Effector CD8-positive, alpha-beta T cell (primary cell): Measurements from ENCODE around the gene PLK3.
A peak's percentile ranks its signal among the peaks of the same experiment; 100 is the strongest.
"Not testable (repeated sequence)": the region's sequence is repeated elsewhere in the genome, so short reads cannot be mapped to it uniquely, and the experiment has no call there.

Source experiments
- DNase-seq: peaks from one replicate; lab custom pipeline; 2025; lab: John Stamatoyannopoulos, UW

Gene PLK3

DNA sequence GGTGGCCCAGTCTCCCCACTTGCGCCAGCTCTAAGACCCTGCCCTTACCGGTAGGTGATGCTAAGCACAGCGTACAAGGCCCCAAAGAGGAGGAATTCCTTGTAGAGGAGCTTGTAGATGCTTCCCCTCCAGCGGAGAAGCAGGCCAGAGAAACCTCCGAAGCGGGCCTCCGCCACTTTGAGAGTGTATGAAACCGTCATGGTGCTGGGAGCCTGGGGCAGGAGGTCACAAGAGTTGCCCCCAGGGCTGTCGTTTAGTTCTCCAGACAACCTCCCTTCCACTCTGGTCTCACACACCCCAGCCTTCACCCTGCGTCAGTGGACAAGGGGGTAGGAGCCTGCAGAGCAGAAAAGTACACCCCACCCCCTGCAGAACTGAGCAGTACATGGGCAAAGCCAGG, 12.7 kb upstream of the PLK3 start:
- DNase-seq = no peak

DNA sequence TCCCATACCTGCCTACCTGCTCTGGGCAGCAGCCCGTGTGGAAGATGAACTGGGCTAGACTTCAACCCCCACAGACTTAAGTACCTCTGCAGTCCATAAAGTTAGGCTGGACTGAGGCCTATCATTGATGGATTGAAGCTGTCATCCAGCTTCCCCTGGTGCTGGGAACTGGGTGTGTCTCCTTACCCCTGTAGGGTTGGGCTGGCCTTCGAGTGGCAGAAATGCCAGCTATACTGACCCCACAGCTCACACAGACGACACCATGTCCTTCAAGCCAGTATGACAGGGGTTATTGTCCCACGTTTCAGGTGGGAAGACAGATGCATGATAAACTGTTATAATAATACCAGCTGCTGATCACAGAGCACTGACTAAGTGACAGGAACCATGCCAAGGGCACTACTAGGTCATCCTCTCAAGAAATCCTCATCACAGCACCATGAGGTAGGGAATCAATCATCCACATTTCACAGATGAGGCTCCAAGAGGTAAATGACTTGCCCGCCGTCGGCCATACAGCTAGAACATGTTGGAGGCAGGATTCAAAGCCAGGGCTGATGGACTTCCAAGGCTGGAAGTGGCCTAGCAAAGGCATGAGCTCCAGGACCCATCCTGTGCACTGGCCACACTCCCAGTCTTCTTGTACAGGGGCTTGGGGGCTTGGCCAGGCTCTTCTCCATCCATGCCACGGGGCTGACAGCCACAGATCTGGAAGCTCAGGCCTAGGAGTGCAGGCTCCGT, 11.9 kb upstream of the PLK3 start, which contains the start of gene BEST4:
TSS of gene BEST4 (minus strand) at position 51 of the 741 bp plus-strand sequence. CDS start 465 bp downstream, outside the sequence.
- DNase-seq = no peak

DNA sequence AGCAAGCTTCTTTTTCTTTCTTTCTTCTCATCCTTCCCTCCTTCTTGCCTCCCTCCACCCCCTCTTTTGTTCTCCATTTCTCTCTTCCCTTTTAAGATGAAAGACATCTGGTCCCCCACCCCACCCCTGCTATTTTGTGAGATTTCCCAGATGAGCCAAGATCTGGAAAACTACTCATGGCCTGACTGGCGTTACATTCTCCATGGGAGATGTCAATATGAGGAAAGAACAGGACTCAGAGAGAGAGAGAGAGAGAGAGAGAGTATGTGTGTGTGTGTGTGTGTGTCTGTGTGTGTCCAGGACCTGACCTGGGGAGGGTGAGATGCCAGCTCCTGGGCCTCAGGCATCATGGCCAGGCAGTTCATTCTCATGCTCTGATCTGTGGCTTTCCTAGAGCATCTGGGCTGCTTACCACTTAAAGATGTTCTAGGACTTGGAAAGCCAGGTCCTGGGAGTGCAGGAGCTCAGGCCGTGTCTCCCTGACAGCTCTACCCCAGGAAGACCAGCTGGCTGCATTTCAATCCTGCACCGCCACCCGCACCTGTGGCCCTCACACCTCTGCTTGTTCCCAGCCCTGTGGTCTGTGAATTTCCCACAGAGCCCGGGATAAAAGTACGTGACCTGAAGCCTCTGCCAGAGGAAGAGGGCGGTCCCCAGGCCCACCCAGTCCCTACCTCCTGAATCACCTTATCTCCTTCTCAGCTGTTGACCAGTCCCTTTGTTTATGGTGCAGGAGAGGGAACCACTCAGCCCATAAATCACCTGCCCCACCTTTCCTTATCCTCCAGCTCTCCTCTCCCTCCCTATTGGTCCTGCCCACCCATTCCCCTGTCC, 9.0 kb upstream of the PLK3 start:
- DNase-seq = no peak

DNA sequence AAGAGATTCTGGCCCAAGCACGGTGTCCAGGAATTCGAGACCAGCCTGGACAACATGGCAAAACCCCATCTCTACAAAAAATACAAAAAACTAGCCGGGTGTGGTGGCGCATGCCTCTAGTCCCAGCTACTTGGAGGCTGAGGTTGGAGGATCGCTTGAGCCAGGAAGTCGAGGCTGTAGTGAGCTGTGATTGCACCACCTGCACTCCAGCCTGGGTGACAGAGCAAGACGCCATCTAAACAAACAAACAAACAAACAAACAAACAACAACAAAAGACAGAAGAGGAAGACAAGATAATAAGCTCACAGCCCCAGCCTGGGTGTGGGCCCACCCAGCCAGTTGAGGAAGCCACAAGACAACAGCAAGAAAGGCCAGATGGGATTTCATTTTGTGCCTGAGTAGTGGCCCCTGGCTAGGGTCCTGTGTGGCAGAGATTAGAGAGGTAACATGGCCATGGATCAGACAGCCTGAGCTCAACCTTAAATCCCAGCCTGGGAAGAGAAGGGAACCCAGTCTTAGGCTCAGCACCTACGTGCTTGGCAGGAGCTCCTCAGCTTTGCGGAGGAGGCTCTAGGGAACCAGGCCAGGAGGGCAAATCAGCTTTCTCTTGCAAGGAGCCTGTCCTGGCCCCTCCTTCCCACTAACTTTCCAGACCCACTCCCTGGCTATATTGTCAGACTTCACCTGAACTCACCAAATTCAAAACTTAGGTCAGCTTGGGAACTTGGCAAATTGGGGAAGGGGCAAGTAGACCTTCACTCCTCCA, 7.3 kb upstream of the PLK3 start:
- DNase-seq = no peak

DNA sequence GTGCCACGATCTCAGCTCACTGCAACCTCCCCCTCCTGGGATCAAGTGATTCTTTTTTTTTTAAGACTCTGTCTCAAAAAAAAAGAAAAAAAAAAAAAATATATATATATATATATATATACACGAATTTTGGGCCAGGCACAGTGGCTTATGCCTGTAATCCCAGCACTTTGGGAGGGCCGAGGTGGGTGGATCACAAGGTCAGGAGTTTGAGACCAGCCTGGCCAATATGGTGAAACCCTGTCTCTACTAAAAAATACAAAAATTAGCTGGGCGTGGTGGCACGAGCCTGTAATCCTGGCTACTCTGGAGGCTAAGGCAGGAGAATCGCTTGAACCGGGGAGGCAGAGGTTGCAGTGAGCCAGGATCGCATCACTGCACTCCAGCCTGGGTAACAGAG, 2.3 kb upstream of the PLK3 start:
- not testable (repeated sequence) for DNase-seq

DNA sequence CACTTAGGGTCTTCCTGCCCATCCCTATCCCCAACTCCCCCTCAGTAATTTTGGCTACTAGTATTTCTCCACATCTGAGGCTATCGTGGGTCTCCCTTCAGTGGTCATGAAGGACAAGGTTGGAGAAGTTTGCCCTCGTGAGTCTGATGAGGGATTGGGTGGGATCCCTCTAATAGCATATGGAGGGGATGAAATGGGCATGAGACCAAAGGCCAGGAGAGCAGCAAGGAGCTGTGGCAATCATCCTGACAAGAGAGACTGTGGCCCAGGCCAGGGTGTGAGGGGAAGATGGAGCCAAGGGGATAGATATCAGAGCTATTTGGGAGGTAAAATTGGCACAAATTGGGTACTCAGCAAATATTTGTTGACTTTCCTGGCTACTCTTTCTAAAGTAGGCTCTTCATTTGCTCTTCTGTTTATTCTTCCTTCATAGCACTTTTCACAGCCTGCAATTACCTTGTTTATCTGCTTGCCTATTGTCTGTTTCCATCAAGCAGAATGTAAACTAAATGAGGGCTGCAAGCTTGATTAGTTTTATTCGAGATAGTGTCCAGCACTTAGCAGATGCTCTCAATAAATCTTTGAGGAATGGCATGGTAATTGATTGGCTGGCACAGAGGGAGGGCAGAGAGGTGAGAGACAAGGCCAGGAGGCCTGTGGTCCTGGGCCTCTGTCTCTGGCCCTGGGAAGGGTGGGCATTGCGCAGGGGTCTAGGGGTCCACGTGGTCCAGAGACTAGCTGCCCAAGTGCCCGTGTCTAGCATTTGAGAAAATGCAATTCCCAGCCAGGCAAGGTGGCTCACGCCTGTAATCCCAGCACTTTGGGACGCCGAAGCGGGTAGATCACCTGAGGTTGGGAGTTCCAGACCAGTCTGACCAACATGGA, 1.5 kb upstream of the PLK3 start:
- DNase-seq = no peak

DNA sequence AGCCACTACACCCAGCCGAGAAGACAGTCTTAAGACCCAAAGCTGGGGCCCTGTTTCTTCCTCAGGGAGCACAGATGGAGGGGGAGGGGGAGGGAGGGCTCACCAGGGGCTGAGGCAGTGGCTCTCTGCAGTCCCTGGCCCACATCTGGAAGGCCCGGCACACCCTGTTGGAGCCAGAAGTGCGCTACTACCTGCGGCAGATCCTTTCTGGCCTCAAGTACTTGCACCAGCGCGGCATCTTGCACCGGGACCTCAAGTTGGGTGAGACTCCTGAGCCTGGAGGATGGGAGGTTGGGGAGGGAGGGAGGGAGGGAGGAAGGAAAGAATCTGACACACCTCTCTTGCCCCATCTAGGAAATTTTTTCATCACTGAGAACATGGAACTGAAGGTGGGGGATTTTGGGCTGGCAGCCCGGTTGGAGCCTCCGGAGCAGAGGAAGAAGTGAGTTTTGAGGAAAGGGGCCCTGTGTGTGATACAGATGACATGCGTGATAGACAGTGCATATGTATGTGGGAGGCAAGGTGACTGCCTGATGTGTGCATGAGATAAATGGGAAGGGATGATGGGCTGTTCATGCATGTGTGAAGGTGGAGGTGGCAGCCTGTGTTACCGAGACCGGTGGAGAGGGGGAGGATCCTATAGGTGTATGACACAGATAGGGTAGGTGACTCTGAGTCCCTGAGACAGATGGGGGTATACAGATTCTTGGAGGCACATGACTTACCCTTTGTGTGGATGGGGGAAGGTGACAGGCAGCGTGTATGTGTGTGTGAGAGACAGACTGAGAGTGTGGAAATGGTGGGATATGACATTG, 1.5 kb downstream of the PLK3 start:
- no peak for DNase-seq

DNA sequence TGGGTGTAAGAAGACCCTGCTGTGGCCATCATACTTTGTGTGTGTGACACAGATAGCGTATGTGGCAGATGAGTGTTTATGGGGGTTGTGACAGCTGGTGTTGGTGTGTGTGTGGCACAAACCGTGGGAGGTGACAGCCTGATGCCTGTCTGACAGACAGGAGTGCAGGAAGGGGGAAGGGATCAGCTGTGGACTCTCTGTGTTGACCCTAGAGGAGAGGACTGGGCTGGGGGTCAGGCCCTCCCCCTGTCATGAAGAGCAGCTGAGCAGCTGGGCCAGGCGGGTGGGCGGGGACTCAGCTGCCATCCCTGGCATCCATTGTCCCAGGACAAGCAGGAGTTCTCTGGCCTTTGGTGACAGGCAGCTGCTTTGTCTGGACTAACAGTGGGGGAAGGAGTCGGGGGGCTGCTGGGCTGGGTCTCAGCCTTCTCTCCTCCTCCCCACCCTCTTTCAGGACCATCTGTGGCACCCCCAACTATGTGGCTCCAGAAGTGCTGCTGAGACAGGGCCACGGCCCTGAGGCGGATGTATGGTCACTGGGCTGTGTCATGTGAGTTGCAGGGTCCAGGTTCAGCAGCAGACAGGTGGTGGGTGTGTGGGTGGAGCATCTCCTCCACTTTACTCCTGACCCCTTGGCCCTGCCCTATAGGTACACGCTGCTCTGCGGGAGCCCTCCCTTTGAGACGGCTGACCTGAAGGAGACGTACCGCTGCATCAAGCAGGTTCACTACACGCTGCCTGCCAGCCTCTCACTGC, 2.3 kb downstream of the PLK3 start:
- DNase-seq = no peak

DNA sequence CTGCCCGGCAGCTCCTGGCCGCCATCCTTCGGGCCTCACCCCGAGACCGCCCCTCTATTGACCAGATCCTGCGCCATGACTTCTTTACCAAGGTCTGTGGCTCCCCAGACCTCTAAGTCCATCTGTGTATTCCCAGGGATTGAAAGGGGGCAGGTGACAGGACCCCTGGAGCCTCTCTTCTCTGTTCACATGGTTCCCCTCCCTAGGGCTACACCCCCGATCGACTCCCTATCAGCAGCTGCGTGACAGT, 2.8 kb downstream of the PLK3 start:
- no peak for DNase-seq

DNA sequence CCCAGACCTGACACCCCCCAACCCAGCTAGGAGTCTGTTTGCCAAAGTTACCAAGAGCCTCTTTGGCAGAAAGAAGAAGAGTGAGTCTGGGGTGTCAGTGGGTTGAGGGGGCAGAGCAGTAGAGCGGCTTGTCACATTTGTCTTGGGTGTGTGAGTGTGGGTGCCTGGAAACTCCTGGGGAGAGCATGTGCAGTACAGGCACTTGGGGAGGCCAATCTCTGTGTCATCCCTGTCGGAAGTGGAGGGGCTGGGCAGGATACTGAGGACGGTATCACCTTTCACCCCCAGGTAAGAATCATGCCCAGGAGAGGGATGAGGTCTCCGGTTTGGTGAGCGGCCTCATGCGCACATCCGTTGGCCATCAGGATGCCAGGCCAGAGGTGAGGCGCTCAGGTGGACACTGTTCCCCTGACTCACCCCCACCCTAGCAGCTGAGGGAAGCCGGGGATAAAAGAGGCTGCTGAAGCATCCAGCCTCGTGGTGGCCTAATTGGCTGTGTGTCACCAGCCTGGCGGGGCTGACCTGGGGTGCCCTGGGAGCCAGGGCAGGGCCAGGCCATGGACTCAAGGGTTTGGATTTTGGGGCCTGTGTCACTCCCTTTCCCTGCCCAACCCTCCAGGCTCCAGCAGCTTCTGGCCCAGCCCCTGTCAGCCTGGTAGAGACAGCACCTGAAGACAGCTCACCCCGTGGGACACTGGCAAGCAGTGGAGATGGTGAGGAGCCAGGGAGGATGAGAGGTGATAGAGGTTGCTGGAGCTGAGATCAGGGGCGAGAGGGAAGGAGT, 3.3 kb downstream of the PLK3 start:
- DNase-seq = no peak

DNA sequence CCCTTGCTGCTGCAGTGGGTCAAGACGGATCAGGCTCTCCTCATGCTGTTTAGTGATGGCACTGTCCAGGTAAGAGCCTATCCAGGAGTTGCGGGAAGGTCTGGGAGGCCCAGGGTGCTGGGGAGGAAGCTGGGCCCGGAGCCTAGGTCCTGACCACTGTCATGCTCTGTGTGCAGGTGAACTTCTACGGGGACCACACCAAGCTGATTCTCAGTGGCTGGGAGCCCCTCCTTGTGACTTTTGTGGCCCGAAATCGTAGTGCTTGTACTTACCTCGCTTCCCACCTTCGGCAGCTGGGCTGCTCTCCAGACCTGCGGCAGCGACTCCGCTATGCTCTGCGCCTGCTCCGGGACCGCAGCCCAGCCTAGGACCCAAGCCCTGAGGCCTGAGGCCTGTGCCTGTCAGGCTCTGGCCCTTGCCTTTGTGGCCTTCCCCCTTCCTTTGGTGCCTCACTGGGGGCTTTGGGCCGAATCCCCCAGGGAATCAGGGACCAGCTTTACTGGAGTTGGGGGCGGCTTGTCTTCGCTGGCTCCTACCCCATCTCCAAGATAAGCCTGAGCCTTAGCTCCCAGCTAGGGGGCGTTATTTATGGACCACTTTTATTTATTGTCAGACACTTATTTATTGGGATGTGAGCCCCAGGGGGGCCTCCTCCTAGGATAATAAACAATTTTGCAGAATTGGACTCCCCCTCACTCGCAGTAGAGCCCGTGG, 5.3 kb downstream of the PLK3 start:
- DNase-seq = no peak

DNA sequence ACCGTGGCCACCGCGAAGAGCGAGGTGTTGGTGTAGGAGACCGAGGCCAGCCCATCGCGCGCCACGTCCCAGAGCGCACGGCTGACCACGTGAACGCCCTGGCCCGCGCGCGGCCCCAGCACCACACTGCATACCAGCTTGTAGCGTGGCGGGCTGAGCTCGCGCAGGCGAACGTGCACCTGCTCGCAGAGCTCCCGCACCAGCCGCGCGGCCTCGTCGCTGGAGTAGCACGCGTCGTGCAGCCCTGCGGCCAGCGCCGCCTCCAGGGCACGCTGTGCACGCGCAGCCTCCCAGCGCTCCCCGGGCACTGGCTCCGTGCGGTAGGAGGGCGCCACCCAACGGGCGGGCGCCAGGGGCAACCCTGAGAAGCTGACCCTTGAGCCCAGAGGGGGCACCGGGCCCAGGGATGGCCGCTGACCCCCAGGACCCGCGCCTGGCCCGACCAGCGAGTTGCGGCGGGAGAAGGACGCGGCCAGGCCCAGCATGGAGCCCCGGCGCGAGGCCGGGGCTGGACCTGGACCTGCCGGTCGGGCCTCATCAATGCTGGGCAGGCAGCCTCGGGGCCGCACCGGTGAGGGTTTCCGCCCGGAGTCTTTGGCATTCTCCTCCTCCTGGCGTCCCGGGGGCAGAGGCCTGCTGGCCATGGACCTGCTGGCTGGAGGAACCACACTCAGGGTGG, 6.0 kb downstream of the PLK3 start:
- DNase-seq = no peak

DNA sequence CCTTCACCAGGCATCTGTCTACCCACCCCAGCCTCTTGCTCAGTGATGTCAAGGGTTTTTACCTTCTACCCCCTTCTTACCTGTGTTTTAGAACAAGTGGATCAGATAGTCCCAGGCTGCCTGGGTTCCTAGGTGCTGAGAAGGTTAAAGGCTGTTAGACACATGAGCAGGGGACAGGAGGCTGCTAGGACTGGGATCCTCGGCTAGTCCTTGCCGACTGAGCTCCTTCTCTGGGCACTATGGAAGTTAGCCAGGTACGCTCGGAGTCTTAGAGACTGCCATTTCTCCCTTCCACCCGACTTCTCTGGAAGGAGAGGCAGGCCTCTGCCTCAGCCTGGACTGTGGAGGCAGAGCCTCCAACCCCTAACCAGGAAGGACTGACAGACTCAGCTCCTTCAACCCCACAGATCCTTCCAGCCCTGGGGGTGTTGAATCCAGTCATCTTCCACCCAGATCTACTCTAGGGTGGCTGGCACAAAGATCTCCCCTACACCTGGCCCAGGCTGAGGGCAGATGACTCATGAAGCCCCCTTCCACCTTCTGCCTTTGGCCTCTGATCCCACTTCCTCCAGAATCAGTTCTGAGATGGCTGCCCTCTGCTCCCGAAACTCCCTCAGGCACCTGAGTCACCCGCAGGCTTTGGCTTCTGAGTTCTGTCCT, 6.7 kb downstream of the PLK3 start, which contains the start of gene DYNLT4:
TSS of gene DYNLT4 (minus strand) at position 648 of the 660 bp plus-strand sequence. CDS start 683 bp downstream, outside the sequence.
- no peak for DNase-seq

DNA sequence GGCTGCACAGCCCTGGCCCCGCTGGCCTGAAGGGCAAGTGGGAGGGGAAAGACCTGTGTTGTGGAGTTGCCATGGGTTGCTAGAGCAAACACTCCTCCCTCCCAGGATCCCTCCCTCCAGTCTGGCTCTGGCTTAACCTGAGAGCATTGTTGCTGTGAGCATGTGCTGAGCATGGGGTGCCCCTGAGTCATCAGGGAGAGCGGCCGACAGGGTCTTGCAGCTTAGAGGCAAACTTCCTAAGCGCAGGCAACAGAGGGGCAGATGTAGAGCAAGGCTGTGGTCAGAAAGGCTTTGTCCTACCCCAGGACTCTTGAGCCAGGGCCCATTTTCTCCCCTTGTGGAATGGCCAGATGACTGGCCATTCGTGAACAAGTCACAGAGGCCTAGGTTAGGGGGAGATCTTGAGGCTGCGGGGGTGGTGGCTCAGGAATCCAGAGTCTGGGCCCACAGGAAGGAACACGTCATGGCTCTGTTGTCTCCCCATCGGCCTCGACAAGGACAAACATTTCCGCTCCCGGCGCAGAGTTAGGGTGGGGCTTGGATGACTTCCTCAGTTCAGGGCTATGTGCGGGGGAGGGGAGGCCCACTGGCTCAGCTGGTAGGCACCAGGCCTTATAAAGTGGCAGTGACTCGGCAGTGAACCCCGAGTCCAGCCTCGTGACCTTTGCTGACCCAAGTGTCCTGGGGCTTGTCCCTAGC, 7.3 kb downstream of the PLK3 start:
- peak; percentile 79 for DNase-seq

DNA sequence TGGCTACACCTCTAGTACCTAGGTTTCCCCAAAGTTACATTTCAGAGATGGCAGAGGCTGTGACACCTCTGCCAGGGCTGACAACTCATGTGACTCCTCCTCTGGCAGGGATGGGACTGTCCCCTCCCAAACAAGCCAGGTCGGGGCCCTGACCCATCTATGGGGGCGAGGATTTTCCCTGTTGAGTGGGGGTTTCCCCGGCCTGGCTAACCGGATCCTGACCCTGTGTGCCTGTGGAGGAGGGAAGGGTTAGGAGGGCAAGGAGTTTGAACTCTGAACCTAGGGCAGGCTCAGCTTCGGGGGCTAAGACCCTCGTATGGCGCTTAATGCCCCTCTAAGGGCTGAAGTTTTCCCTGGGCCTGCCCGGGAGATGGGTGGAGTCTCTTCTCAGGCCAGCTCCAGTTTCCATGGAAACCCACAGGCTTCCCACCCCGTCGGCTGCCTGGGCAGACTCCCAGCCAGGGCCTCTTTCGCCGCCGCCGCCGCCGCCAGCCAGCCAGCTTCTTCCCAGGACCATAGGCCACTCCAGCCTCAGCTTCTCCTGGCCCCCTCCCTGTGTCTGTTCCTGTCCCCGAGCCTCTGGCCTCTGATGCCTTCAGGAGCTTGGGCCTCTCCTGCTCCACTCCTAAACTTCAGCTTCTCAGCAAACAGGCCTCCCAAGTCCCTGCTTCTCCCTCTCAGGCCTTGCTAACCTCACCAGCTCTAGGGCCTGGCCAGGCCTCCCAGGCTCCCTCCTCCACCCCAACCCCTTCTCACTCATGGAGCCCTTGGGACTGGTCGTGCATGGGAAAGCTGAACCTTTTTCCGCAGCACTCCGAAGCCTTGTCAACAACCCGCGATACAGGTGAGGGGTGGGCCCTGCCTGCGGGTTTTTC, 8.1 kb downstream of the PLK3 start, which contains the start of gene BTBD19:
TSS of gene BTBD19 (plus strand) at position 461 of the 875 bp plus-strand sequence. CDS start at position 759, 298 bp downstream.
- peak; percentile 58 for DNase-seq
